Subcutaneous adipose tissue (tissue), 4 donors: ENCODE measurements around the gene FAM72B. TPM values are rescaled to one million over a fixed set of nuclear protein-coding genes. Genes with fewer than 3 reads are reported as not detected.
"Not testable (repeated sequence)": the region's sequence is repeated elsewhere in the genome, so short reads cannot be mapped to it uniquely, and the experiment has no call there.

Experiments
- CTCF ChIP-seq: fragments of 450-650 bp; IDR thresholded peaks from one replicate; pipeline ENCODE4 v1.5.1; 2016; ENCODE audit warnings: low read depth, mild to moderate bottlenecking, control low read depth, antibody characterized with exemption, moderate library complexity
- total RNA-seq, 4 donors: library from RNA; depleted of rRNA; stranded (reverse); fragments of >200 nt; gene quantifications; one replicate each; pipeline ENCODE4 v1.1.0, GENCODE V29; 2016

Gene FAM72B
- total RNA-seq, result 1 to 10 TPM in 3 of 4 donors, under 1 TPM in 1; 0.65 to 3.4 (median 2.2) TPM

- TF ChIP-seq CTCF, result not testable (repeated sequence)
Measured at GRCh38 chr1:121184290-121185127, at the start of gene FAM72B, which contains the start of gene SRGAP2C. FAM72B (minus strand) TSS chr1:121184340; CDS start chr1:121183489, 851 bp downstream. SRGAP2C (plus strand) TSS chr1:121184975; CDS start chr1:121187447, 2,472 bp downstream.

Other genes starting within 250 kb of the FAM72B start
- gene SRGAP2C, start 635 bp upstream of the FAM72B start, total RNA-seq, result 10 to 100 TPM; 23.5 to 32.8 (median 30.7) TPM